ENCODE data around the gene ARHGDIA. TPM values are rescaled to one million over a fixed set of nuclear protein-coding genes. Genes with fewer than 3 reads are reported as not detected.

ARHGDIA gene
- total and polyA plus RNA-seq, 2 of the 8 experiments (the other 6 are each of a cell fraction or from before 2014, with no cell fraction given) = 62.4 to 217 TPM

DNA sequence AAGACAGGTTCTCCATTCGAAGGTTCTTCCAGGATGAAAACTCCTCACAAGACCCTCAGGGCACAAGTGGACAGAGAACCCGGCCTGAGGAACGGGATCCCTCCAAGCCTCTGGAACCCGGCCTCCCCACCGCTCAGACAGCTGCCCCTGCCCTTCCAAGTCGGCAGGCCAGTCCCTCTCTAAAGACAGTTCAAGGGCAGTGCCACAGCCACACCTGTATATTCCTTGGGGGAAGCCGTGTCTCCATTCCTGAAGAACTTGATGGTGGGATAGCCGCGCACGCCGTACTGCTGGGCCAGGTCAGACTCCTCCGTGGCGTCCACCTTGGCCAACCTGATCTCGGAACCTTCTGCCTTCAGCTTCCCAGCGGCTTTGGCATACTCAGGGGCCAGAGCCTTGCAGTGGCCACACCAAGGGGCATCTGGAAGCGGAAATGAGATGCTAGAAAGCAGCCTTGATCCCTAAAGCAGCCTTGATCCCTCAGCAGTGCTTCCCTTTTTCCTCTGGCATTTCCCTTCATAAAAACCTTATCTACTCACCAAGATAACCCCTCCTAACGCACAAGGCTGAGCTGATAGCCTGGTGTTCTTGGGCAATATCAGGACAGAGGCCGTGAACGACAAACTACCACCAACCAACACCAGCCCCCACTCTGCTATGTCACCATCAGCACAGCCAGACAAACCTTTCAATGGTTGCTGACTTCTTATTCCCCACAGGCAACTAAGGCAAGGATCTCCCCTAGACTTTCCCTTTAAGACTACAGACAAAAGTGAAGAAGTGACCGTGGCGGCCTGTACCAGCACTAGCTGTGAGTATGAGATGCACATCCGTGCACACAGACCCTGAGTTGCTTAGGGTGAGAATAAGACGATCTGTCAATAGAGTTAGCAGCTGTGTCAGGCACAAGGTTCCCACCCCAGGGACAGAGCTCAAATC lies 11.9 kb downstream of the ARHGDIA start:
- H3K23ac ChIP-seq (ENCODE audit: insufficient read length) = no peak overlapping the region
- H4K20me1 ChIP-seq (replicated peaks in 1 of 2; ENCODE audit: control insufficient read depth in 1 of 2, insufficient read depth in 2 of 2, low read length in 2 of 2) = peaks cover 11 to 22% of the 10 kb centered on the region in 2 experiments
- H2BK20ac ChIP-seq (ENCODE audit: low read length) = no peak overlapping the region
- H3K9ac ChIP-seq (replicated peaks in 1 of 4; ENCODE audit: extremely low read depth in 1 of 4, low read depth in 3 of 4, low read length in 3 of 4) = peak overlapping the region; percentile 69 to 98 (median 84)
- no peak overlapping the region for H3K4ac ChIP-seq (replicated peaks; ENCODE audit: insufficient read length, low read depth, low read length)
- H3K36me3 ChIP-seq (ENCODE audit: control insufficient read depth in 2 of 4, insufficient read depth in 4 of 4, low read length in 3 of 4) = peaks cover 15 to 38% (median 22%) of the 10 kb centered on the region in 4 experiments; a peak in 7 of 8 replicates
- no peak overlapping the region for H4K91ac ChIP-seq (replicated peaks; ENCODE audit: insufficient read length, low read length)
- H2BK12ac ChIP-seq (ENCODE audit: low read depth, low read length) = no peak overlapping the region
- no peak overlapping the region for H4K8ac ChIP-seq (ENCODE audit: extremely low read depth, insufficient read depth, low read length)
- no peaks in the 10 kb centered on the region for H3K27me3 ChIP-seq (replicated peaks in 1 of 4; ENCODE audit: control insufficient read depth in 3 of 4, extremely low read depth in 1 of 4, insufficient read depth in 3 of 4, low read length in 3 of 4)
- peaks cover 0 to 5% (median 5%) of the 10 kb centered on the region in 4 experiments; a peak in 5 of 7 replicates for H3K4me1 ChIP-seq (replicated peaks in 1 of 4; ENCODE audit: control insufficient read depth in 3 of 4, insufficient read depth in 4 of 4, low read length in 3 of 4)
- no peak overlapping the region for H3K18ac ChIP-seq (ENCODE audit: extremely low read depth, low read length)
- POLR2A ChIA-PET (ENCODE audit: partially characterized antibody) = interaction anchor here (0.6 to 3.6 kb wide), 12 partner anchors 8 to 218 kb away, joined by 3 to 17 read pairs (median 4); partner anchors contain the start of genes ALYREF, ANAPC11, ARHGDIA and MRPL12
- no peak for DNase-seq (ENCODE audit: low read depth in 1 of 2, low spot score in 2 of 2)
- no peaks in the 10 kb centered on the region for H3K9me3 ChIP-seq (ENCODE audit: insufficient read depth in 2 of 2, low read depth in 1 of 2, low read length in 1 of 2)
- H2BK15ac ChIP-seq (ENCODE audit: low read length) = no peak overlapping the region
- 80% methylated on average over 23 of the region's 23 CpGs; no CpG with 5 or more reads in 1 of the 2 experiments for WGBS, 2 experiments (ENCODE audit: extremely low coverage in 1 of 2, insufficient coverage in 1 of 2, insufficient read length in 1 of 2, insufficient replicate concordance in 2 of 2, low coverage in 1 of 2, low lambda C conversion rate in 2 of 2, missing lambda C conversion rate in 1 of 2)
- H3K27ac ChIP-seq (ENCODE audit: low read depth, low read length) = no peak overlapping the region
- peaks cover 8% of the 10 kb centered on the region for H3K23me2 ChIP-seq (ENCODE audit: low read depth, low read length)
- H3K56ac ChIP-seq (replicated peaks; ENCODE audit: insufficient read length, low read depth, low read length) = no peak overlapping the region
- H3K4me3 ChIP-seq (ENCODE audit: extremely low read depth in 1 of 4, insufficient read depth in 2 of 4, low read depth in 3 of 4, low read length in 4 of 4) = peak overlapping the region; percentile 76 to 84 (median 80)
- no peak overlapping the region for H2AFZ ChIP-seq (ENCODE audit: low read length)
- no peak overlapping the region for H2BK5ac ChIP-seq (ENCODE audit: low read depth, low read length)
- peaks cover 13% of the 10 kb centered on the region for H3K79me1 ChIP-seq (ENCODE audit: low read depth, low read length)
- TF ChIP-seq SAP30 (IDR thresholded peaks at IDR 0.05; ENCODE audit: insufficient read depth, insufficient replicate concordance, low read length) (peak; percentile 85), TAF7 (optimal IDR thresholded peaks at IDR 0.05; ENCODE audit: borderline replicate concordance, low read depth, low read length) (no peak)
- H3K14ac ChIP-seq (ENCODE audit: insufficient read length) = no peak overlapping the region
- no peak overlapping the region for H4K5ac ChIP-seq (ENCODE audit: insufficient read length, low read depth, low read length)
- peaks cover 13 to 53% of the 10 kb centered on the region in 2 experiments for H3K79me2 ChIP-seq (ENCODE audit: control insufficient read depth in 1 of 2, insufficient read depth in 2 of 2, low read length in 2 of 2)
- CTCF ChIA-PET (ENCODE audit: partially characterized antibody) = interaction anchor here (0.8 to 2.7 kb wide), 4 partner anchors 10 to 124 kb away, joined by 3 to 18 read pairs (median 6); no protein-coding TSS in a partner anchor
- peak overlapping the region; percentile 79 to 92 for H3K4me2 ChIP-seq (ENCODE audit: insufficient read depth in 1 of 2, low read depth in 2 of 2, low read length in 2 of 2)
- no peak overlapping the region for H2BK120ac ChIP-seq (replicated peaks; ENCODE audit: low read depth, low read length)
- no peak for FAIRE-seq
- no peak overlapping the region; the same call in 1 of the 2 replicates for H2AK5ac ChIP-seq (ENCODE audit: low read depth, low read length)
